ENCODE results near the gene KRTAP5-1.
"Not testable (repeated sequence)": the region's sequence is repeated elsewhere in the genome, so short reads cannot be mapped to it uniquely, and the experiment has no call there.

The KRTAP5-1 gene

GRCh38 chr11:1584661-1585370, at the start of gene KRTAP5-1:
TSS of gene KRTAP5-1 (minus strand) at chr11:1585283. CDS start at chr11:1585249, 34 bp downstream.
- not testable (repeated sequence) for DNase-seq (ENCODE audit: low read depth)

DNA sequence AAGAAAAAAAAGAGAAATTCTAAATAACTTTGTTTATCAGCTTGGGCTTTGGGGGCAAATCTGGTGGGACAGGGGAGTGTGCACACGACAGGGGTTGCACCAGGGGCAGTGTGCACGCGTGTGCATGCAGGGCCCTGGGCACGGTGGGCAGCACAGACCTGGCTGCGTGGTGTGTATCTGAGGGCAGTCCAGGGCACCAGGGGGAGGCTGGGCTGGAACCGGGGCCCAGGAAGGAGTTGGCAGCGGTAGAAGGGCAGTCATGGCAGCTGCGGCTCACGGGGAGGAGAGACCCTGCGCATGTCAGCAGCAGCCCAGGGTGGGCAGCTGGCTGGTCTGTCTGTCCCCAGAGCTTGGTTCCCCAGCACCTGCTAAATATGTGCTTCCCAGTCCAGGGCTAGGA, 48.8 kb upstream of the KRTAP5-1 start:
- DNase-seq (ENCODE audit: low read depth) = no peak

- no peak for DNase-seq (ENCODE audit: low read depth)
Measured at GRCh38 chr11:1632053-1632714, 47.1 kb upstream of the KRTAP5-1 start.

DNA sequence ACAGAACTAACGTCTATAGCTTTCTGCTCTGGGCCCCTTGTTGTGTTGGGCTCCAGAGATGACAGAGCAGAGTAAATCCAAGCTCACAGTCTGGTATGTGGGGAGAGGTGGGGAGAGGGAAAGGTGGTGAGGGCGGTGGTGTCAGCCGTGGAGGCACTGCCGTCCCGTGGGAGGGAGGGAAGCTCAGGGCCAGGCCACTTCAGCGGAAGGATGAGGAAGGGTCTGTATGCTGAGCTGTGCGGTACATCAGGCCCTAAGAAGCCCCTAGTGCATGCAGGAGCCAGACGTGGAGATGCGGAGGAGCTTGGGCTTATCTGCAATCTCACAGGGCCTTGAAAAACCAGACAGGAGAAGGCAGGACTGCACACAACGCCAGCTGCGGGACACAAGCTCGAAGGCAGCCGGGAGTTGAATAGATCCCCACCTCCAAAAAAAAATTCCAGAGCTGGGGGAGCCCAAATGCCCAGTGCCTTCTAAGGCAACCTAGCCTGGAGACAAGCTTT, 46.0 kb upstream of the KRTAP5-1 start:
- no peak for DNase-seq (ENCODE audit: low read depth)

- no peak for DNase-seq (ENCODE audit: low read depth)
Measured at GRCh38 chr11:1630271-1630670, 45.2 kb upstream of the KRTAP5-1 start.

DNA sequence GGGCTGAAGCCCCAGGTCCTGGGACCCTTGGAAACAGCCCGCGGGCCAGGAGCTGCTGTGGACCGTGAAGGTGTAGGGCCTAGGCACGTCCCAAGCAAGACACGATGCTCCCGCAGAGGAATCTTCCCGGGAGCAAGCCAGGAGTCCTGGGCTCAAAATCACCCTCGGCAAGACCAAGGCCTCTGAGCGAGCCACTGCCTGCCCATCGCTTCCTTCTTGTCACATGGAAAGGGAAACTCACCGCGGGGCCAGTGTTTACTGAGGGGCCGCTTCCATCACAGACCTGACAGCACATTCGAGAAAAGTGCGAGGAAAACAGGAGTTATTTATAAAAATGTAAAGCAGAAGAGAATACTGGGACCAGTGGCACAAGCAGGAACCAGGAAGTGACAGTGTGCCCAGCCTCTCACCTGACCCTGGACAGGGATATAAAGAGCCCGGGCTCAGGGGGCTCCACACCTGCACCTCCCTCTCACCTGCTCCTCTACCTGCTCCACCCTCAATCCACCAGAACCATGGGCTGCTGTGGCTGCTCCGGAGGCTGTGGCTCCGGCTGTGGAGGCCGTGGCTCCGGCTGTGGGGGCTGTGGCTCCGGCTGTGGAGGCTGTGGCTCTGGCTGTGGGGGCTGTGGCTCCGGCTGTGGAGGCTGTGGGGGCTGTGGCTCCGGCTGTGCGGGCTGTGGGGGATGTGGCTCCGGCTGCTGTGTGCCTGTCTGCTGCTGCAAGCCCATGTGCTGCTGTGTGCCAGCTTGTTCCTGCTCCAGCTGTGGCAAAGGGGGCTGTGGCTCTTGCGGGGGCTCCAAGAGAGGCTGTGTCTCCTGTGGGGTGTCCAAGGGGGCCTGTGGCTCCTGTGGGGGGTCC, 44.5 kb upstream of the KRTAP5-1 start, which contains the start of gene KRTAP5-5:
KRTAP5-5 (plus strand) TSS at position 450 of the 860 bp plus-strand sequence; CDS start at position 516, 66 bp downstream.
- DNase-seq (ENCODE audit: low read depth) = no peak

- DNase-seq (ENCODE audit: low read depth) = no peak
Measured at GRCh38 chr11:1628506-1629325, 43.6 kb upstream of the KRTAP5-1 start.

DNA sequence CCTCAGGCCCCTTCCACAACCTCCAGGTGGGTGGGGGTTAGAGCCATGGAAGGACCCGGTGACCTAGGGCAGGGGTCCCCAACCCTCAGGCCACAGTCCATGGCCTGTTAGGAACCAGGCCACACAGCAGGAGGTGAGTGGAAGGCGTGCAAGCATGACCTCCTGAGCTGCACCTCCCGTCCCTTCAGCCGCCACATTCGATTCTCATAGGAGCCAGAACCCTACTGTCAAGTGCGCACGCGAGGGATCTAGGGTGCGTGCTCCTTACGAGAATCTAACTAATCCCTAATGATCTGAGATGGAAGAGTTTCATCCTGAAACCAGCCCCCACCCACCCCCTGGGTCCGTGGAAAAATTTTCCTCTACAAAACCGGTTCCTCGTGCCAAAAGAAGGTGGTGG, 40.5 kb upstream of the KRTAP5-1 start:
- no peak for DNase-seq (ENCODE audit: low read depth)

GRCh38 chr11:1624621-1625020, 39.5 kb upstream of the KRTAP5-1 start:
- DNase-seq (ENCODE audit: low read depth) = no peak

DNA sequence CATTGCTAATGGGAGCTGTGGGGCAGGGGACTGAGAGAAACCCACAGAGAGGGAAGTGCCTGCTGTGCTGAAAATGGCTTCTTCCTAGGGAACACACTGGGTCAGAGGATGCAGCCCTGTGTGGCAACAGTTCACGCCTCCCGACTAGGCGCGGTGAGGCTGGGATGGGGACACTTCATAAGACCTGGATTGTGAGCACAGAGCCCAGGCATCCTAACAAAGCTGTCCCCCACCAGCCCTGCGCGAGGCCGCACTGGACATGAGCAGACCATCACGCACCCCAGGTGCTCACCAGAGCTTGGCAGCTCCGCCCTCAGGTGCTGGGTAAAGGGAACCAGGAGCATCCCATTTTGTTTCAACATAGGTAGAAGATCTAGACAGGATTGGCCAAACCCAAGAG, 38.6 kb upstream of the KRTAP5-1 start:
- DNase-seq (ENCODE audit: low read depth) = no peak

DNA sequence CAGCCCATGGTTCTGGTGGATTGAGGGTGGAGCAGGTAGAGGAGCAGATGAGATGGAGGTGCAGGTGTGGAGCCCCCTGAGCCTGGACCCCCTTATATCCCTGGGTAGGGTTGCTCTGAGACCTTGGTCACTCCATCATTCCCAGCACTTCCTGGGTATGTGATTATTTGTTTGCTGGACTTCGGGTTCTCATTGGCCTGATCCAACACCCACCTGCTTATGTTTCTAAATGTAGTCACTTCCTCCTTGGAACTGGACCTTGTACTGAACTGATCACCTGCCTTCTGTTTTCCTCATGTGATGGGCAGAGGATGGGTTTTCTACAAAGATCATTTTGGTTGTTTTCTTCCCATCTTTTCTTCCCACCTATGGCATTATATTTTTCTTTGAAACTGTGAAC, 37.0 kb upstream of the KRTAP5-1 start, which contains the start of gene KRTAP5-4:
KRTAP5-4 (minus strand) TSS at position 53 of the 400 bp plus-strand sequence; CDS start at position 8, 45 bp downstream.
- DNase-seq (ENCODE audit: low read depth) = no peak

GRCh38 chr11:1619449-1619848, 34.4 kb upstream of the KRTAP5-1 start:
- DNase-seq (ENCODE audit: low read depth) = no peak

DNA sequence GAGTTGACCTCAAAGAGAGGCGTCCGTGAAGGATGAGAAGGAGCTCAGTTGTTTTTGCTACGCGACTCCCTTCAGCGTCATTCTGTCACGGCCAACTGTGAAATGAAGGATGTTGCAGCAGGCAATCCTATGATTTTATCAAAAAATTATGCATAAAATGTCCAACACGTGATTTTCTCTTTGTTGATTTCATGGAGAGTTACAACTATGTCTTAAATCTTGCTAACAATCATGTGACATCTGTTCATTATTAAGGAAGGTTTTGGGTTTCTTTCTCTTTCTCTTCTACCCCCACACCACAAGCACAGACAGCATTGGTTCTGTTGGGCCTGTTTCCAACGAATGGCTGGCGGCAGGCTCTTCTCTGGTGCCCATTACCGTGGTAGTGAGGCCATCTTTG, 33.1 kb upstream of the KRTAP5-1 start:
- DNase-seq (ENCODE audit: low read depth) = no peak

DNA sequence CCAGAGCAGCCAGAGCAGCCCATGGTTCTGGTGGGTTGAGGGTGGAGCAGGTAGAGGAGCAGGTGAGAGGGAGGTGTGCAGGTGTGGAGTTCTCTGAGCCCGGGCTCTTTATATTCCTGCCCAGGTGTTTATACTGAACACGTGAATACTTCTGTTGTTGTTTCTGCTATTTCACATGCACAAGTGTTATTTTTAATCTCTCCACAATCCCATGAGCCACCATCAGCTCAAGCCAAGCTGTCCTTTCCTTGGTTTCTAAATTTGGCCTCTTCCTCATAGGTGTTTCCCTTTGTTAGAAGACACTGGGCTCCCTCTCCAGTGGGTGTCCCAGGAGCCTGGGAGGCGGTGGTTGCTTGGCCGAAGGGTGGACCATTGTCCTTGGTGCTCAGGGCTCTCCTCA, 23.3 kb upstream of the KRTAP5-1 start, which contains the start of gene KRTAP5-3:
KRTAP5-3 (minus strand) TSS at position 101 of the 400 bp plus-strand sequence; CDS start at position 23, 78 bp downstream.
- DNase-seq (ENCODE audit: low read depth) = no peak

DNA sequence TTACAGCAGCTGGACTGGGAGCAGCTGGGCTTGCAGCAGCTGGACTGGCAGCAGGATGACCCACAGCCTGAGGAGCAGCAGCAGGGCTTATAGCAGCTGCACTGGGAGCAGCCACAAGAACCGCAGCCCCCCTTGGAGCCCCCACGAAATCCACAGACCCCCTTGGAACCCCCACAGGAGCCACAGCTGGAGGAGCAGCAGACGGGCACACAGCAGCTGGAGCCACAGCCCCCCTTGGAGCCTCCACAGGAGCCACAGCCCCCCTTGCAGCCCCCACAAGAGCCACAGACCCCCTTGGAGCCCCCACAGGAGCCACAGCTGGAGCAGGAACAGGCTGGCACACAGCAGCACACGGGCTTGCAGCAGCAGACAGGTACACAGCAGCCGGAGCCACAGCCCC, 22.8 kb upstream of the KRTAP5-1 start:
- DNase-seq (ENCODE audit: low read depth) = not testable (repeated sequence)

GRCh38 chr11:1607156-1607845, 22.2 kb upstream of the KRTAP5-1 start:
- not testable (repeated sequence) for DNase-seq (ENCODE audit: low read depth)

GRCh38 chr11:1605923-1606322, 20.8 kb upstream of the KRTAP5-1 start:
- DNase-seq (ENCODE audit: low read depth) = not testable (repeated sequence)

DNA sequence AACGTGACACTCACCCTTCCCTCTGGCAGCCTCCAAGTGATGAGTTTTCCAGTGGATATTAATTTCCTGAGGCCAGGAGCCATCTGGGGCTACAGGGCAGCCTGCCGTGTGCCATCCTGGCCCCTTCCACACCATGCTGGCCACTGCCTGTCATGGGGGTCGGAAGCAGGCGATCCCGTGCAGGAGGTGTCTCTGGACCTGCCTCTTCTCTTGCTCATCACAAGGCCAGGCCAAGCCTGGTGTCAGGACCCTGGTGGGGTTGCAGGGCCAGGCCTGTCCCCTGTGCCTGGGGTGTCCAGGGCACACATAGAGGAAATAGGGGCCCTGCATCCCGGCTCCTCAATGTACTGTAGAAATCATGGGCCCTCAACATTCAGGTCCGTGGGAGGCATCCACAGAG, 19.6 kb upstream of the KRTAP5-1 start:
- DNase-seq (ENCODE audit: low read depth) = no peak

DNA sequence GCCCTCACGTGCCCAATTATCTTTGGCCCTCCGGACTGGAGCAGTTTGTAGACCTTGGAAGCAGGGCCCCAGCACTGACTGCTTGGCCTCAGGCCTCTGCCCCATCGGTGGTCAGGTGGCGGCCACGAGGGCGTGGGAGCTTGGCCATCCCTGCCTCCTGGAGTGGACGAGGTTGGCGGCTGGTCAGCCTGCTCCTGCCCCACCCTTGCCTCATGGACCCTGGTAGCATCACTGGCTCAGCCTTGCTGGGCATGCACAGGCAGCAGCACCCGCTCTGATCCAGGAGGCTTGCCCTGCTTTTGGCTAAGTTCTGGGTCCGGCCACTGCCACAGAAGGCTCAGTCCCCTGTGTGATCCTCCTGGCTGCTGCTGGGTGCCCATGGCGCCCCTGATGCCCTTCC, 19.1 kb upstream of the KRTAP5-1 start:
- DNase-seq (ENCODE audit: low read depth) = no peak

DNA sequence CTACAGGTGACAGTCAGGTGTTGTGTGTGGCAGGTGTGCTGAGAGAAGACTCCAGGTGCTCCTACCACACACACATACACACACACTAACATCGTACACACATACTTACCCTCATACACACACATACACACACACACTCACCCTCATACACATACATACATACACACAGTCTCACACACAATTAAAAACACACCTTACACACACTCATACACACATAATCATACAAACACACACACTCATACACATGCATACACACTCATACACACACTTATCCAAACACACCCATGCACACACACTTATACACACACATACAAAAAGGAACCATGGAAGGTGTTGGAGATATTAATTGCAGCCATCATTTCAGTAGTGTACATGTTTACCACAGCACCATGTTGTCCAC, 18.5 kb upstream of the KRTAP5-1 start:
- no peak for DNase-seq (ENCODE audit: low read depth)

GRCh38 chr11:1601663-1602062, 16.6 kb upstream of the KRTAP5-1 start:
- not testable (repeated sequence) for DNase-seq (ENCODE audit: low read depth)
